ENCODE data around the gene SORCS2.

- TF ChIP-seq CTCF (conservative IDR thresholded peaks at IDR 0.05; ENCODE audit: low read depth, low read length), result no peak
- no peak for TF ChIP-seq RFX5 (IDR thresholded peaks at IDR 0.05; ENCODE audit: low read depth, low read length)
- no peak for TF ChIP-seq MXI1 (IDR thresholded peaks at IDR 0.05; ENCODE audit: borderline replicate concordance, low read depth, low read length)
- TF ChIP-seq BHLHE40 (IDR thresholded peaks at IDR 0.05; ENCODE audit: low read depth, low read length), result no peak
- no peak for TF ChIP-seq POLR2A (IDR thresholded peaks at IDR 0.05; ENCODE audit: low read depth, low read length)
- TF ChIP-seq RAD21 (IDR thresholded peaks at IDR 0.05; ENCODE audit: low read length), result no peak
- no peak for TF ChIP-seq USF2 (IDR thresholded peaks at IDR 0.05; ENCODE audit: low read depth, low read length)
- no peak for TF ChIP-seq ELK1 (IDR thresholded peaks at IDR 0.05; ENCODE audit: borderline replicate concordance, low read depth, low read length)
Observed at GRCh38 chr4:7523526-7523925, 331.2 kb downstream of the SORCS2 start.
